ENCODE results near the gene PF4V1.
"Not testable (repeated sequence)": the region's sequence is repeated elsewhere in the genome, so short reads cannot be mapped to it uniquely, and the experiment has no call there.

PF4V1 gene

GRCh38 chr4:73871511-73872310 lies 18.6 kb downstream of the PF4V1 start:
- no peak for DNase-seq

GRCh38 chr4:73872316-73873108 lies 19.4 kb downstream of the PF4V1 start:
- no peak for DNase-seq

- DNase-seq: no peak
These were observed 21.3 kb downstream of the PF4V1 start for GRCh38 chr4:73874386-73874785.

GRCh38 chr4:73875401-73875800 lies 22.3 kb downstream of the PF4V1 start:
- no peak for DNase-seq

- no peak for DNase-seq
These were observed 30.2 kb downstream of the PF4V1 start for GRCh38 chr4:73883306-73883705.

GRCh38 chr4:73885574-73886267 lies 32.6 kb downstream of the PF4V1 start:
- DNase-seq: no peak

- DNase-seq: no peak
These were observed 38.2 kb downstream of the PF4V1 start for GRCh38 chr4:73891326-73891725.

- no peak for DNase-seq
These were observed 38.8 kb downstream of the PF4V1 start for GRCh38 chr4:73891739-73892405.

- no peak for DNase-seq
These were observed 39.9 kb downstream of the PF4V1 start for GRCh38 chr4:73892966-73893365.

GRCh38 chr4:73894001-73894400 lies 40.9 kb downstream of the PF4V1 start:
- DNase-seq: no peak

- DNase-seq: no peak
These were observed 42.4 kb downstream of the PF4V1 start for GRCh38 chr4:73895201-73896175.

GRCh38 chr4:73896416-73896815 lies 43.3 kb downstream of the PF4V1 start:
- no peak for DNase-seq

GRCh38 chr4:73897380-73898136 lies 44.5 kb downstream of the PF4V1 start:
- DNase-seq: no peak

GRCh38 chr4:73899338-73899737 lies 46.2 kb downstream of the PF4V1 start:
- not testable (repeated sequence) for DNase-seq

- DNase-seq: no peak
These were observed 47.9 kb downstream of the PF4V1 start for GRCh38 chr4:73901031-73901430.

- DNase-seq: no peak
These were observed 49.0 kb downstream of the PF4V1 start for GRCh38 chr4:73902038-73902637.

GRCh38 chr4:73902817-73903547 lies 49.9 kb downstream of the PF4V1 start:
- no peak for DNase-seq

Measured in COR-L47 (cell line).